ENCODE results near the gene PRKD1. TPM values are rescaled to one million over a fixed set of nuclear protein-coding genes. Genes with fewer than 3 reads are reported as not detected.
A peak's percentile ranks its signal among the peaks of the same experiment; 100 is the strongest.

PRKD1 gene
- total RNA-seq, 1 donor from 2014 or later, result 17.2 TPM

DNA sequence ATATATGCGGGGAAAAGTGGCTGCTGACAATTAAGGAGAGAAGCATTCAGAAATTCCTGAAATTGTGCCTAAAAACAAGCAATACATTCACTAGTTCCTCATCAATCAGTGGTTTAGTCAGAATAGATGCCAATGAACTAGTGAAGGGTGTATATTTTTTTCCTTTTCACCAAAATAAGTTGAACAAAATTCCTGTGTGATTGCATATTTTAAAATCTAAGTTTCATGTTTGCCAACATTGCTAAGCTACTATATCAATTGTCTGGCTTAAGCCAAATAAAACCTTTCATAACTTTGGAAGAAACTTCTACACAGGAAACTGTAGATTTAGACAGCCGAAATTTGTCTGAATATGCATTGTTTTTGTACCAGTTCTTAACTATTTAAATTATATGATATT lies 8.7 kb downstream of the PRKD1 start:
- DNase-seq (no peak), ATAC-seq (no peak)
- H3K4me1 ChIP-seq, result peaks cover 12% of the 10 kb centered on the region
- no peaks in the 10 kb centered on the region for H3K9me3 ChIP-seq
- no peak overlapping the region for H3K27ac ChIP-seq
- no peak overlapping the region for H3K4me3 ChIP-seq
- no peaks in the 10 kb centered on the region for H3K36me3 ChIP-seq
- intact Hi-C loops (cut with DNase I), result no loop called here
- no peaks in the 10 kb centered on the region for H3K27me3 ChIP-seq
- TF ChIP-seq, protein P1, sequence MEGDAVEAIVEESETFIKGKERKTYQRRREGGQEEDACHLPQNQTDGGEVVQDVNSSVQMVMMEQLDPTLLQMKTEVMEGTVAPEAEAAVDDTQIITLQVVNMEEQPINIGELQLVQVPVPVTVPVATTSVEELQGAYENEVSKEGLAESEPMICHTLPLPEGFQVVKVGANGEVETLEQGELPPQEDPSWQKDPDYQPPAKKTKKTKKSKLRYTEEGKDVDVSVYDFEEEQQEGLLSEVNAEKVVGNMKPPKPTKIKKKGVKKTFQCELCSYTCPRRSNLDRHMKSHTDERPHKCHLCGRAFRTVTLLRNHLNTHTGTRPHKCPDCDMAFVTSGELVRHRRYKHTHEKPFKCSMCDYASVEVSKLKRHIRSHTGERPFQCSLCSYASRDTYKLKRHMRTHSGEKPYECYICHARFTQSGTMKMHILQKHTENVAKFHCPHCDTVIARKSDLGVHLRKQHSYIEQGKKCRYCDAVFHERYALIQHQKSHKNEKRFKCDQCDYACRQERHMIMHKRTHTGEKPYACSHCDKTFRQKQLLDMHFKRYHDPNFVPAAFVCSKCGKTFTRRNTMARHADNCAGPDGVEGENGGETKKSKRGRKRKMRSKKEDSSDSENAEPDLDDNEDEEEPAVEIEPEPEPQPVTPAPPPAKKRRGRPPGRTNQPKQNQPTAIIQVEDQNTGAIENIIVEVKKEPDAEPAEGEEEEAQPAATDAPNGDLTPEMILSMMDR (IDR thresholded peaks at IDR 0.05), result no peak

DNA sequence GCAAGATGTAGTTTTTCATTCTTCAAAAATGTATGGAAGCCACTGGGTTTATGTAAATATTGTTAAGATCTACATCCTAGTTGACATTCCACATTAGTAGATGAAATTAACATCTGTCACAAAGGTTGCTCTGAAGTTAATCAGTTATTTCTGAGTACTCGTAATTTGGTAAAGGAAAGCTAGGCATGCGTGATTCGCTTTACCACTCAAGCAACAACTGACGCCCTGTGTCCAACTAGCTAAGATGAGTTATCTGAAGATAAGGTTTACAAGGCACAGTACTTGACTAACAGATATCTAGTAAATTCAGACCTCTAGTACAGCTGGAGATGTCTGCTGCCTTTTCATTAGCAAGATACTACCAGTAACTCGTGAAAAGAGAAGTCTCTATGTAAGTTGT lies 14.1 kb downstream of the PRKD1 start:
- peaks cover 3% of the 10 kb centered on the region for H3K4me1 ChIP-seq
- no peaks in the 10 kb centered on the region for H3K36me3 ChIP-seq
- ATAC-seq (no peak), DNase-seq (no peak)
- H3K27me3 ChIP-seq, result no peaks in the 10 kb centered on the region
- TF ChIP-seq, protein P1 (IDR thresholded peaks at IDR 0.05), result no peak
- no peak overlapping the region for H3K27ac ChIP-seq
- H3K4me3 ChIP-seq, result no peak overlapping the region
- H3K9me3 ChIP-seq, result no peaks in the 10 kb centered on the region
- intact Hi-C loops (cut with DNase I), result no loop called here

DNA sequence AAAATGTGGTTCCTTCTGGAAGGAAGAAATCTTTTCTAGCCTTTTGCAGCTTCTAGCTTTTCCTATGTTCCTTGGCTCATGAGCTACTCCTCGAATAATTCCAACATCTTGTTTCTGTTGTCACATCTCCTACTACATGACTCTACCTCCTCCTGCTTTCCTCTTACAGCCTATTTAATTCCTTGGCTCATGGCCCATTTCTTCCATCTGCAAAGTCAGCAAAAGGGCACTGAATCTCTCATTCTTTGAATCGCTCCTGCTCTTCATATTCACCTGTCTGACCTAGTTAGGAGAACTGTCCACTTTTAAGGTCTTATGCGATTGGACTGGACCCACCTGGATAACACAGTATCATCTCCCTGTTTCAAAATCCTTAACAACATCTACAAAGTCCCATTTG lies 15.8 kb downstream of the PRKD1 start:
- Histone ChIP-seq H3K9me3 (no peaks in the 10 kb centered on the region), H3K36me3 (no peaks in the 10 kb centered on the region), H3K4me1 (peaks cover 3% of the 10 kb centered on the region), H3K4me3 (no peak overlapping the region), H3K27me3 (no peaks in the 10 kb centered on the region), H3K27ac (no peak overlapping the region)
- intact Hi-C loops (cut with DNase I), result no loop called here
- ATAC-seq, result no peak
- DNase-seq, result no peak
- TF ChIP-seq, protein P1 (IDR thresholded peaks at IDR 0.05), result no peak

DNA sequence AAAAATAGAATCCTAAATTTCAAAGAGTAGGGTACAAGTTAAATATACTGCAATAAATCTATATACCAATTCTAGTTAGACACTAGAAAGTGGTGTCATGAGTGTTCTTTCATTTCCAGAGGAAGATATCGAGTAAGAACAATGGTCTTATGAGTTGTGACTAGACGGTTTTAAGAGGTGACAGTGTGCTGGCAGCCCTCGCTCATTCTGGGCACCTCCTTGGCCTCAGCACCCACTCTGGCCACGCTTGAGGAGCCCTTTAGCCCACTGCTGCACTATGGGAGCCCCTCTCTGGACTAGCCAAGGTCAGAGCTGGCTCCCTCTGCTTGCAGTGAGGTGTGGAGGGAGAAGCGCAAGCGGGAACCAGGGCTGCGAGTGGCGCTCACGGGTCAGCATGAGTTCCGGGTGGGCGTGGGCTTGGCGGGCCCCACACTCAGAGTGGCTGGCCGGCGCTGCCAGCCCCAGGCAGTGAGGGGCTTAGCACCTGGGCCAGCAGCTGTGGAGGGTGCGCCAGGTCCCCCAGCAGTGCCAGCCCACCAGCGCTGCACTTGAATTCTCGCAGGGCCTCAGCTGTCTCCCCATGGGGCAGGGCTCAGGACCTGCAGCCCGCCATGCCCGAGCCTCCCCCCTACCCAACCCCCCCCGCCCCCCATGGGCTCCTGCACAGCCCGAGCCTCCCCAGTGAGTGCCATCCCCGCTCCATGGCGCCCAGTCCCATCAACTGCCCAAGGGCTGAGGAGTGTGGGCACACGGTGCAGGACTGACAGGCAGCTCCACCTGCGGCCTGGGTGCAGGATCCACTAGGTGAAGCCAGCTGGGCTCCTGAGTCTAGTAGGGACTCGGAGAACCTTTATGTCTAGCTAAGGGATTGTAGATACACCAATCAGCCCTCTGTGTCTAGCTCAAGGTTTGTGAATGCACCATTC lies 18.7 kb downstream of the PRKD1 start:
- H3K36me3 ChIP-seq, result no peaks in the 10 kb centered on the region
- no peak overlapping the region for H3K4me3 ChIP-seq
- intact Hi-C loops (cut with DNase I), result no loop called here
- TF ChIP-seq, protein P1 (IDR thresholded peaks at IDR 0.05), result no peak
- DNase-seq (no peak), ATAC-seq (no peak)
- no peak overlapping the region for H3K27ac ChIP-seq
- H3K4me1 ChIP-seq, result peaks cover 7% of the 10 kb centered on the region
- H3K9me3 ChIP-seq, result no peaks in the 10 kb centered on the region
- H3K27me3 ChIP-seq, result no peaks in the 10 kb centered on the region

DNA sequence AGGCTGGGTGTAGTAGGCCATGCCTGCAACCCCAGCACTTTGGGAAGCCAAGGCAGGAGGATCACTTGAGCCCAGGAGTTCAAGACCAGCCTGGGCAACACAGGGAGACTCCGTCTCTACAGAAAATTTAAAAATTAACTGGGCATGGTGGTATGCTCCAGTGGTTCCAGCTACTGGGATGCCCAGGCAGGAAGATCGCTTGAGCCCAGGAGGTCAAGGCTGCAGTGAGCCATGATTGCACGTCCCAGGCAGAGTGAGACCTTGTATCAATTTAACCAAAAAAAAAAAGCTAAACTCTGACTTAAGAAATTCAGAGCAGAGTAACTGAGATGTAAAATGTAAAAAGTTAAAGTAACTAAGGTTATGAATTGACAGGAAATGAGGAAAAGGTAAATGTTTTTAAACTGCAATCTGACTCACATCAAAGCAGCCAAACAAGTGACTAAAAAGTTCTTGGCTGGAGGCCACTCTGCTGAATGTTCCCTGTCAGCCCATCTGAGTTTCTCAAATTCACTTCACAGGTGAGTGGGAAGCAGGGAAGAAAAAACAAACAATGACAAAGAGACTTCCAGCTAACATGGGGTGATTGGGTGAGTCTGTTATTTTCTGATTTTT lies 21.3 kb downstream of the PRKD1 start:
- peak; percentile 72 for ATAC-seq
- no peaks in the 10 kb centered on the region for H3K27me3 ChIP-seq
- TF ChIP-seq, protein P1 (IDR thresholded peaks at IDR 0.05), result no peak
- peaks cover 7% of the 10 kb centered on the region for H3K4me1 ChIP-seq
- H3K36me3 ChIP-seq, result no peaks in the 10 kb centered on the region
- no peak for DNase-seq
- H3K9me3 ChIP-seq, result no peaks in the 10 kb centered on the region
- H3K4me3 ChIP-seq, result no peak overlapping the region
- no peak overlapping the region for H3K27ac ChIP-seq
- intact Hi-C loops (cut with DNase I), result no loop called here

Data from upper lobe of right lung (tissue), 1 donor.